ENCODE results near the gene GDF2. TPM values are rescaled to one million over a fixed set of nuclear protein-coding genes. Genes with fewer than 3 reads are reported as not detected.

The GDF2 gene
- total and polyA plus RNA-seq, 10 of the 15 experiments (the other 5 are each of a cell fraction or from before 2014, with no cell fraction given), result not detected

- Histone ChIP-seq H2AFZ (ENCODE audit: control insufficient read depth, low read depth, low read length) (no peak overlapping the region), H3K4me1 (ENCODE audit: control insufficient read depth, insufficient read depth, low read length) (no peaks in the 10 kb centered on the region), H3K27ac (ENCODE audit: control insufficient read depth, insufficient read depth) (no peak overlapping the region), H3K27me3 (replicated peaks in 1 of 2; ENCODE audit: control insufficient read depth in 2 of 2, insufficient read depth in 2 of 2, low read length in 1 of 2) (no peaks in the 10 kb centered on the region; a peak in 1 of 4 replicates), H3K79me2 (ENCODE audit: control insufficient read depth, insufficient read depth, low read length) (no peaks in the 10 kb centered on the region), H3K4me2 (ENCODE audit: control insufficient read depth, insufficient read depth) (no peak overlapping the region), H4K20me1 (ENCODE audit: control insufficient read depth, insufficient read depth) (no peaks in the 10 kb centered on the region), H3K36me3 (ENCODE audit: control insufficient read depth in 2 of 2, insufficient read depth in 2 of 2, low read length in 1 of 2) (no peaks in the 10 kb centered on the region), H3K4me3 (no peak overlapping the region), H3K9me3 (replicated peaks; ENCODE audit: control insufficient read depth, insufficient read depth, low read length) (no peaks in the 10 kb centered on the region), H3K9ac (ENCODE audit: control insufficient read depth, insufficient read depth, low read length) (no peak overlapping the region)
- BruUV-seq (replicated peaks), result no TSS peak
- TF ChIP-seq FOS (IDR thresholded peaks at IDR 0.05; ENCODE audit: borderline replicate concordance, extremely low read depth, insufficient read length) (no peak), ZNF384 (IDR thresholded peaks at IDR 0.05; ENCODE audit: borderline replicate concordance, low read depth, low read length) (no peak), NFIC (IDR thresholded peaks at IDR 0.05; ENCODE audit: low read depth, low read length) (no peak), MTA2 (IDR thresholded peaks at IDR 0.05; ENCODE audit: low read depth) (no peak), KLF5 (IDR thresholded peaks at IDR 0.05; ENCODE audit: partially characterized antibody) (no peak), ATF7 (IDR thresholded peaks at IDR 0.05; ENCODE audit: low read depth) (no peak), JUND (IDR thresholded peaks at IDR 0.05; ENCODE audit: low read depth, low read length) (no peak), MYC (IDR thresholded peaks at IDR 0.05; ENCODE audit: insufficient read depth, insufficient read length, insufficient replicate concordance, low read length, severe bottlenecking) (no peak), NKRF (conservative IDR thresholded peaks at IDR 0.05) (no peak)
- ChIA-PET SMC1A (ENCODE audit: uncharacterized antibody, unreplicated experiment) (no interaction called here), RAD21 (ENCODE audit: unreplicated experiment) (no interaction called here), CTCF (interaction anchor here (1.3 to 1.4 kb wide), 2 partner anchors 28 to 236 kb away, joined by 3 to 4 read pairs; no protein-coding TSS in a partner anchor), POLR2A (no interaction called here)
- ATAC-seq (no peak), DNase-seq (ENCODE audit: low read depth, low spot score) (no peak), FAIRE-seq (no peak)
- intact Hi-C loops (cut with micrococcal nuclease; ENCODE audit: unreplicated experiment) (no loop called here), in situ Hi-C loops (cut with MboI) (no loop called here)
Observed at GRCh38 chr10:47283848-47284247, 38.4 kb upstream of the GDF2 start.

Data from GM12878 (cell line).